DND-41 (cell line): ENCODE measurements around the gene FLT4.

Source experiments
- EZH2 ChIP-seq: IDR thresholded peaks from 3 replicates; pipeline ENCODE4 v1.6.1; 2012; ENCODE audit warnings: borderline replicate concordance, low read depth, mild to moderate bottlenecking, moderate library complexity, low read length, inconsistent platforms; ENCODE audit not compliant: severe bottlenecking
- TF ChIP-seq, protein P1 (sequence below): IDR thresholded peaks from 2 replicates; pipeline ENCODE4 v1.5.1; 2012; ENCODE audit warnings: borderline replicate concordance, low read length, moderate library complexity, mild to moderate bottlenecking; ENCODE audit not compliant: poor library complexity, severe bottlenecking; ENCODE audit errors: extremely low read depth

GRCh38 chr5:180665682-180666404, 16.4 kb upstream of the FLT4 start:
- TF ChIP-seq, protein P1, sequence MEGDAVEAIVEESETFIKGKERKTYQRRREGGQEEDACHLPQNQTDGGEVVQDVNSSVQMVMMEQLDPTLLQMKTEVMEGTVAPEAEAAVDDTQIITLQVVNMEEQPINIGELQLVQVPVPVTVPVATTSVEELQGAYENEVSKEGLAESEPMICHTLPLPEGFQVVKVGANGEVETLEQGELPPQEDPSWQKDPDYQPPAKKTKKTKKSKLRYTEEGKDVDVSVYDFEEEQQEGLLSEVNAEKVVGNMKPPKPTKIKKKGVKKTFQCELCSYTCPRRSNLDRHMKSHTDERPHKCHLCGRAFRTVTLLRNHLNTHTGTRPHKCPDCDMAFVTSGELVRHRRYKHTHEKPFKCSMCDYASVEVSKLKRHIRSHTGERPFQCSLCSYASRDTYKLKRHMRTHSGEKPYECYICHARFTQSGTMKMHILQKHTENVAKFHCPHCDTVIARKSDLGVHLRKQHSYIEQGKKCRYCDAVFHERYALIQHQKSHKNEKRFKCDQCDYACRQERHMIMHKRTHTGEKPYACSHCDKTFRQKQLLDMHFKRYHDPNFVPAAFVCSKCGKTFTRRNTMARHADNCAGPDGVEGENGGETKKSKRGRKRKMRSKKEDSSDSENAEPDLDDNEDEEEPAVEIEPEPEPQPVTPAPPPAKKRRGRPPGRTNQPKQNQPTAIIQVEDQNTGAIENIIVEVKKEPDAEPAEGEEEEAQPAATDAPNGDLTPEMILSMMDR, result no peak
- TF ChIP-seq EZH2, result no peak
